HEK293T (cell line): Measurements from ENCODE around the gene SOX13.

Experiments
- CTCF ChIA-PET: fragments of 350-600 bp; formaldehyde crosslinking; extraction: SDS; loops from one replicate; lab custom pipeline; 2021; ENCODE audit warnings: antibody characterized with exemption, inconsistent platforms; lab: Yijun Ruan, JAX
- POLR2A ChIA-PET: fragments of 350-600 bp; formaldehyde crosslinking; extraction: SDS; loops from one replicate; lab custom pipeline; 2020; ENCODE audit warnings: antibody characterized with exemption, inconsistent platforms; lab: Yijun Ruan, JAX
- DNase-seq: peaks from one replicate; pipeline ENCODE4 v3.0.0; 2012; ENCODE audit warnings: mixed read lengths; ENCODE audit errors: extremely low spot score
- ARNT ChIP-seq: fragments of 450-650 bp; IDR thresholded peaks from 2 replicates; pipeline ENCODE4 v1.6.1; 2017; ENCODE audit warnings: mild to moderate bottlenecking
- BHLHE40 ChIP-seq: fragments of 450-650 bp; IDR thresholded peaks from 2 replicates; pipeline ENCODE4 v1.6.1; 2016; ENCODE audit warnings: mild to moderate bottlenecking, moderate library complexity, borderline replicate concordance
- CTBP1 ChIP-seq: fragments of 450-650 bp; IDR thresholded peaks from 2 replicates; pipeline ENCODE4 v1.6.1; 2016; ENCODE audit warnings: borderline replicate concordance
- ELF4 ChIP-seq: fragments of 450-650 bp; IDR thresholded peaks from 2 replicates; pipeline ENCODE4 v1.6.1; 2017; ENCODE audit warnings: antibody characterized with exemption
- FOXA1 ChIP-seq: fragments of 450-650 bp; IDR thresholded peaks from 2 replicates; pipeline ENCODE4 v1.6.1; 2016; ENCODE audit warnings: mild to moderate bottlenecking
- FOXK2 ChIP-seq: fragments of 450-650 bp; IDR thresholded peaks from 2 replicates; pipeline ENCODE4 v1.6.1; 2016; ENCODE audit warnings: mild to moderate bottlenecking
- FOXM1 ChIP-seq: fragments of 450-650 bp; IDR thresholded peaks from 2 replicates; pipeline ENCODE4 v1.6.1; 2017; ENCODE audit warnings: mild to moderate bottlenecking, borderline replicate concordance
- HDGF ChIP-seq: fragments of 450-650 bp; IDR thresholded peaks from 2 replicates; pipeline ENCODE4 v1.6.1; 2017; ENCODE audit warnings: antibody characterized with exemption, borderline replicate concordance
- L3MBTL2 ChIP-seq: fragments of 450-650 bp; conservative IDR thresholded peaks from 2 replicates; pipeline ENCODE4 v1.6.1; 2016; ENCODE audit warnings: mild to moderate bottlenecking
- LEF1 ChIP-seq: fragments of 450-650 bp; IDR thresholded peaks from 2 replicates; pipeline ENCODE4 v1.6.1; 2017; ENCODE audit warnings: mild to moderate bottlenecking, borderline replicate concordance
- NFRKB ChIP-seq: fragments of 450-650 bp; IDR thresholded peaks from 2 replicates; pipeline ENCODE4 v1.6.1; 2016; ENCODE audit warnings: mild to moderate bottlenecking, moderate library complexity
- PKNOX1 ChIP-seq: fragments of 450-650 bp; IDR thresholded peaks from 2 replicates; pipeline ENCODE4 v1.6.1; 2016
- SP1 ChIP-seq: fragments of 450-650 bp; IDR thresholded peaks from 2 replicates; pipeline ENCODE4 v1.6.1; 2017
- SUZ12 ChIP-seq: fragments of 450-650 bp; IDR thresholded peaks from 2 replicates; pipeline ENCODE4 v1.6.1; 2016; ENCODE audit warnings: mild to moderate bottlenecking
- TARDBP ChIP-seq: fragments of 450-650 bp; IDR thresholded peaks from 2 replicates; pipeline ENCODE4 v1.6.1; 2016
- ZNF384 ChIP-seq: fragments of 450-650 bp; IDR thresholded peaks from 2 replicates; pipeline ENCODE4 v1.6.1; 2016

Gene SOX13

DNA sequence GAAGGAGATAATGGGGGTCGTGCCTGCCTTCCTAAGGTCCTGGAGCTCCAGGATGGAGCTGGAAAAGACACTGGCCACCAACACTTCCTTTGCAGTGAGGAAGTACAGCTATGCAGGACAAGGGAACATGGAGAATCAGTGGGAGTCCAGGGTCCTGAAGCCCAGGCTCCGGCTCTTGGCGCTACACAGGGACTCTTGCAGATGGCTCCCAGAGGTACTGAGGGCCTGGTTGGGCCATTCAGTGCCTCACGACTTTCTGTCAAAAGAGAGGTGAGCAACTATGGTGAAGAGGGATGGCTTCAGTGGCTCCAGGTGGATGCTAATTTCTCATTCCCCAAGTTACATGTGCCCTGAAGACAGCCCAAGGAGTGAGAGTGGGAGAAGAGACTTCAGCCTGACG is 80.8 kb downstream of the SOX13 start:
- POLR2A ChIA-PET: no interaction called here
- no peak for DNase-seq
- CTCF ChIA-PET: interaction anchor here (1.1 kb wide), 1 partner anchor 16 kb away, joined by 3 read pairs; no protein-coding TSS in a partner anchor
- TF ChIP-seq FOXM1 (no peak), NFRKB (no peak), SUZ12 (no peak), FOXK2 (no peak), ZNF384 (no peak), FOXA1 (no peak), HDGF (no peak), SP1 (no peak), L3MBTL2 (no peak), PKNOX1 (no peak), BHLHE40 (no peak), LEF1 (no peak), TARDBP (no peak), ELF4 (no peak), CTBP1 (no peak), ARNT (no peak)

DNA sequence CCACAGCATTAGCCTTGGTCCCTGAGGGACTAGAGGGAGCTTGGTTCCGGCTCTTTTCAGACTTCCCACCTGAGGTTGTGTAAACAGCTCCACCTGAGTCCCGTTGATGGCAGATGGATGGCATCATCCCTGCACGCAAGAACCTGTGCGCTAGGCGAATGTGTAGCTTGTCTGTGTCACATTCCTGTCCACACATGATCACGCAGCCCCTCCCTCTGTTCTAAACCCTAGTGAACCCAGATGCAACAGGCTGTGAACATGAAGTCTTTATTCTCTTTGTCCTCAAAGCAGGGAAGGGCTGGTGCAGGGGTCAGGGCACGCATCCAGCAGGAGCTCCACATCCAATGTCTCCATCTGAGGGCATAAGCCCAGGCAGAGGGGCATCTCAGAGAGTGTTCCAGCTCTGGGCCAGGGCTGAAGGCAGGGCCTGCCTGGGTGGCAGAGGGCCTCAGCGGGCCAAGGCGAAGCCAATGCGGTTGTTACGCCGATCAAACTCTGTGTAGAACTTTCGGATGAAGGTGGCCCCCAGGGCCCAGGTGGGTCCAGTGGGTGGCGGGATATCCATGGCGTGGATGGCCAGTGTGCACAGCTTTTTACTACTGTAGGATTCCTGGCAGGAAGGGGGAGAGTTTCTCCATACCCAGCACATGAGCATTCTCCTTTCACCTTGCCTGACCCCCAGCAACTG is 81.8 kb downstream of the SOX13 start:
- no peak for DNase-seq
- ChIA-PET POLR2A (no interaction called here), CTCF (interaction anchor here (0.5 to 0.9 kb wide), 2 partner anchors 26 to 209 kb away, joined by 3 read pairs; no protein-coding TSS in a partner anchor)
- TF ChIP-seq ARNT: no peak
- no peak for TF ChIP-seq ZNF384
- no peak for TF ChIP-seq FOXM1
- TF ChIP-seq NFRKB: no peak

DNA sequence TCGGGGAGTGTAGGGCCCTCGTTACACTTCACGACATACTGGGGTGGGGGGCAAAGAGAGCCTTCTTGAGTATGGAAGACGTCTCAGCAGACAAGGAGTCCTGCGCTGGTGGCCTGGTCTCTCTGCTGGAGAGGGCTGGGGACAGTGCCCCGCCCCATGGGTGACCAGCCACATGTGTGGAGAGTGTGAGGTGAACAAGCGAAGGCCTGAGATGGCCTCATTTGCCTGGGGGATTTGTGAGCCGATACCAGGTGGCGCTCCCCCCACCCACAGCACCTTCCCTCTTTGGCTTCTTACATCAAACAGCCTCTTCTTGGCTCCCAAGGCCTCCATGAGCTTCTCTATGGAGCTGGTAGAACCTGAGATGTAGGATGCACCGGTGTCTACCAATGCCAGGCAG is 83.0 kb downstream of the SOX13 start:
- ChIA-PET POLR2A (no interaction called here), CTCF (no interaction called here)
- no peak for TF ChIP-seq ZNF384
- no peak for TF ChIP-seq TARDBP
- no peak for TF ChIP-seq SP1
- no peak for TF ChIP-seq SUZ12
- TF ChIP-seq FOXM1: no peak
- no peak for TF ChIP-seq HDGF
- no peak for TF ChIP-seq FOXA1
- TF ChIP-seq BHLHE40: no peak
- no peak for DNase-seq

DNA sequence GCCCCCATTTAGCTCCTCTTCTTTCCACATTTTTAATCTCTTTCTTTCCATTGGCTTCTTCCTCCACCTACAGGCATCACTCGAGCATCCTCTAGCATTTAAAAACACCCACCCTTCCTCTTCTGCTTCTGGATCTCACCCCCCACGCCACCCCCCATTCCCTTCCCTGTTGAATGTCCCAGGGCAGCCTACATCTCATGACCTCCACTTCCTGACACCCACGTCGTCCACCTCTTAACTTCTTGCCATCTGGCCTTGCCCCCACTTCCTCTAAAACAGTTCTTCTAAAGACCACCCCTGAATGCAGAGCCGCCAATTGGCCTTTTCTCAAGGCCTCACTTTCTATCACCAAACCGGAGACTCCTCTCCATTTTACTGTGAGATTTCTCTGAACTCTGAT is 85.0 kb downstream of the SOX13 start:
- POLR2A ChIA-PET: interaction anchor here (0.6 kb wide), 1 partner anchor 58 kb away, joined by 3 read pairs; no protein-coding TSS in a partner anchor
- no peak for DNase-seq
- CTCF ChIA-PET: interaction anchor here (0.6 kb wide), 1 partner anchor 171 kb away, joined by 3 read pairs; no protein-coding TSS in a partner anchor
- TF ChIP-seq FOXM1: no peak
- no peak for TF ChIP-seq NFRKB
- TF ChIP-seq LEF1: no peak
- TF ChIP-seq HDGF: no peak
- TF ChIP-seq FOXK2: no peak
- TF ChIP-seq ARNT: no peak
- no peak for TF ChIP-seq BHLHE40
- no peak for TF ChIP-seq SP1
- no peak for TF ChIP-seq ZNF384
- TF ChIP-seq L3MBTL2: no peak
- TF ChIP-seq PKNOX1: no peak
- TF ChIP-seq TARDBP: no peak
- TF ChIP-seq FOXA1: no peak
- no peak for TF ChIP-seq CTBP1
- no peak for TF ChIP-seq ELF4
- TF ChIP-seq SUZ12: no peak

DNA sequence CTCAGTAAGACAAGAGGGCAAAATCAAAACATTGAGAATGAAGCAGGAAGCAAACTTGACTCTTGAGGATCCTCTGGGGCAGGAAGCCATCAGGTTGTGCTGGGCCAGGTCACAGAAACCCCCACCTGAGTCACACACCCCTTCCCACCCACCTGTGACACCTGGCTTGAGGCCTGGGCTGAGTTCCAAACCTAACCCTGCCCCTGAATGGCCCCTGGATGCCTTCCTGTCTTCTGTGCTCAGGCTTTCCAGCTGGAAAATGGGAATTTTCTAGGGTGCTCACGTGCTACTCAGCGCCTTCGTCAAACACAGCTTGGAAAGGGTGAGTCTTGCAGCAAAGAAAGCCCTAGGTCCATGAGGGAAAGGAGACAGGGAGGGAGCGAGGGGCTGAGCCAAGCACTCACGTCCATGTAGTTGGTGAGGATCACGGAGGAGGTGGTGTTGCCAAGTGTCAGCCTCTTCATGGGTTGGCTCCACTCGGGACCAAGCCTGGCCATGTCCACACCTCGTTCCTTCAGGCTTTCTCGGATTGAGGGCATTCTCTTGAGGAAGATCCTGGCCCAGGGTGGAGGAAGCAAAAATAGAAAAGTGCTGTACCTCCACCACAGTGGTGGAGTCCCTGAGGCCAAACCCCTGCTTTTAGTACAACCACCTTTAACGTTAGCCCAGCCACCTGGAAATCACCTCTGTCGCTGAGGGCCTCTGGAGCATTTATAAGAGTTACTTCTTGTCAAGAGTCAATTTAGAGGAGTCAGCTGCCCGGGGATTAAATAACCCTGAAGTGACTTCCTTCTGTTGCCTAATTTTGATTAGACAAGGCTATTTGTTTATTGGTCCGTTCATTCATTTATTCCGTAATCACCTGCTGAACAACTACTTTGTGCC is 88.9 kb downstream of the SOX13 start:
- ChIA-PET CTCF (interaction anchor here (0.5 to 2.6 kb wide), 9 partner anchors 32 to 339 kb away, joined by 3 to 18 read pairs (median 4); no protein-coding TSS in a partner anchor), POLR2A (interaction anchor here (1.5 kb wide), 1 partner anchor 202 kb away, joined by 3 read pairs; no protein-coding TSS in a partner anchor)
- no peak for TF ChIP-seq CTBP1
- no peak for DNase-seq

DNA sequence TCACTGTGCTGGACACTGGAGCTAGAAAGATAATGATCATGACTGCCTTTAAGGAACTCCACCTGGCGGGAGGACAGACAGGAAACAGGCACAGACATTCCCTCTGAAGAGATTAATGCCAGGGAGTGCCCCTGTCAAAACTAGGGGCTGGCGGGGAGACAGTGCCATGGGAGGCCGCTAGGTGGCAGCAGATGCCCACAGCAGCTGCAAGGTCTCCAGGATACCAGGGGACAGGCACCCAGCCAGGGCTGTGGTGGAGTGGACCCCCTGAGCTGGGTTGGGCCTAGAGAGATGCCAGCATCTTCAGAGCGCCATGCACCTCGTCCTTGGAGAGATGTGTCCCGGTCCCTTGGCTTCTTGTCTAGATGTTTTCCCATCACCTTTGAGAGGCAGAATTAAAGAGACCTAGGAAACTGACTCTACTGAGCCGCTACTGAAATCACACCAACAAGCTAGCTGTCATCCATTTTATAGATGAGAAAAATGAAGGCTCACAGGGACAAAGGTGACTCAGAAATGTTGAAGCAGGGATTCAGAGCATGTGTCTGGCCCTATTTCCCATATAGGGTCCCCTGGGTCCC is 89.7 kb downstream of the SOX13 start:
- CTCF ChIA-PET: interaction anchor here (0.6 to 2.6 kb wide), 18 partner anchors 27 to 339 kb away, joined by 3 to 18 read pairs (median 4); no protein-coding TSS in a partner anchor
- peak; percentile 93 for DNase-seq
- POLR2A ChIA-PET: interaction anchor here (1.5 kb wide), 1 partner anchor 201 kb away, joined by 3 read pairs; no protein-coding TSS in a partner anchor
- peak; percentile 37 for TF ChIP-seq PKNOX1
- no peak for TF ChIP-seq LEF1
